ENCODE data around the gene LRMDA.
"Not testable (repeated sequence)": the region's sequence is repeated elsewhere in the genome, so short reads cannot be mapped to it uniquely, and the experiment has no call there.

LRMDA gene

DNA sequence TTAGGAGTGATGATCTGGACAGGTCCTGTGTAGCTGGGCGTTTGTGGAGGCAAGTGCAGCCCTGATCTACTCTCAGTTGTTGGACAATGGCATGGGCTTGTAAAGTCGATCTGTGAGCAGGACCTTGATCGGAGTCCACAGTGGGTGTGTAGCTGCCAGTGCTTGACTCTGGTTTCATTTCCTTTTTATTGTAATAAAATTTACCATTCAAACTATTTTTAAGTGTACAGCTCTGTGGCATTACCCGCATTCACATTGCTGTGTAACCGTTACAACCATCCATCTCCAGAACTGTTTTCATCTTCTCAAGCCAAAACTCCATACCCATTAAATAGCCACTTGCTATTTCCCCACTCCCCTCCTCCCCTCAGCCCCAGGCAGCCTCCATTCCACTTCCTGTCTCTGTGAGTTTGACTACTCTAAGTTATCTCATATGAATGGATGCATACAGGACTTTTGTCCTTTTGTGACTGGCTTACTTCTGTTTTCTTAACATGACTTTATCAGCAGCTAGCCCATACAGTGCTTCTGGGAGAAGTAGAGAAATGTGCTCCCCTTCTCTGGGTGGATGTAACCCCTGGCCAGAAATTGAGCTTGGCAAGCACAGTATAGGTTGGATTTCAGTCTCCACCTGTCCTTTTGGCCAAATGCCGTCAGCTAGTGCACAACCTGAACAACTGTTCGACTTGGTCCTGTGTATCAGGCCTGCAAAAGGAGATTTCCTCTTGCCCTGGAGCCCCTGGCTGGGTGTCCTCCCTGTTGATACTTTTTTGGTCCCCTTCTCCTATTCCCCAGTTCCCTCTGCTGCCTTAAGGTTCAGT is 180.0 kb downstream of the LRMDA start:
- DNase-seq (ENCODE audit: low read depth, low spot score): no peak

- DNase-seq (ENCODE audit: low read depth, low spot score): no peak
Measured at GRCh38 chr10:75611993-75612372, 180.6 kb downstream of the LRMDA start.

DNA sequence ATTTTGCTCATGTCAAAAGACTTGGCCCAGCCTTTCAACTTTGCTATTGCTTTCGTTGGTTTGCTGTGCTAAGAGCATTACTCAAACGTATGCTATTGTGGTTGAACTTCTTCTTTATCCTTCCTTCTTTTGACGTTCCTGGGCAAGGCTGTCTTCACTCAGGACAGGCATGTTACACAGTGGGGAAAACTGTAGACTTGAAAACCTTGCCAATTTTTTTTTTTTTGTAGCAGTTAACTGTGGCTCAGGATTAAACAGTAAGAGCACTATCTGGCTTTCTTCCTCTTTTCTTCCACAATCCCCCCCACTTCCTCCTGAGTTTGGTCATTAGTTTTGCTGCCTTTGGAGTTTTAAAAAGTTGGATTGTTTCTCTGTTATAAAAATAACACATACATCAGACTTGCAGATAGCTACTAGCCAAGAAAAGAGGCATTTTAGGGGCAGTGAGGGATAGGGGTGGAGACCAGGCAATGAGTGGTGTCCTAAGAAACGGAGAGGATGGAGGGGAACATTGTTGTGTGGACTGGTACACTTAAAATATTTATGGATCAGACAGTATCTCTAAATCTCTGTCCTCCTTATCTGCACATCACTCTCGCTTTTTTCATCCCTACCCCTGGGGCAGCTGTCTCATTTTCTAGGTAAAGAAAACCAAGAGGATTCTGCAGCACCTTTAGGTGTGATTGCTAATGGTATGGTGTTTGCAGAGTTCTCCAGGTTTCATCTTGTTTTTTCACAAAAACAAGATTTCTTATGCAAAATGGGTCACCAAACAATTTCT is 181.7 kb downstream of the LRMDA start:
- DNase-seq (ENCODE audit: low read depth, low spot score): no peak

GRCh38 chr10:75613685-75614504 is 182.5 kb downstream of the LRMDA start:
- DNase-seq (ENCODE audit: low read depth, low spot score): no peak

GRCh38 chr10:75616076-75616475 is 184.7 kb downstream of the LRMDA start:
- no peak for DNase-seq (ENCODE audit: low read depth, low spot score)

- no peak for DNase-seq (ENCODE audit: low read depth, low spot score)
Measured at GRCh38 chr10:75616874-75617478, 185.6 kb downstream of the LRMDA start.

DNA sequence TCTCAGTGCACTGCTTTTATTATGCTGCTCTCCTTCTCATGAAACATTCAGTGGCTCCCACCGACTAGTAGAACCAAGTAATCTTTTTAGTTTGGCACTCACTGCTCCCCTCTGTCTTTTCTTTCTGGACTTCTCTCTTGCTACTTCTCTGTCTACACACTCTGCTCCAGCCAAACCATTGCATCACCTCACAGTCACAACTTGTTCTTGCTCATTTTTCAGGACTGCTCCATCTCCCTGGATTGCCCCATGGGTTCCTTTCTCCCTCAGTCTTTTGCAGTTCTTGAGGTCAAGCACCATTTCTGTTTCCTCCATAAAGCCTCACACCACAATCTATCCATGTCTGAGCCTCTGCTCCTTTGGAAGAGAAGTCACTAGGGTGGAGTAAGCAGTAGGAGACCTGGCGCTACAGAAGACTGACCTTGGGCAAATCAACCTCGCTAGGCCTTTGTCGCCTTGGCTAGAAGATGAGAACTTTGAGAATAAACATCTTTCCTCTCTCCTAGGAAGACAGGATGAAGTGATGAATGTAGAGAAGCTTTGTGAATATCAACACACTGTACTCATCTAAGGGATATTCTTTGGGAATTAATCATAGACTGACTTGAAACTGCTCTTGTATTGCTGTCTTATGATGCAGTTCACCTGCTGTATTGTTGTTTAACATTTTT is 186.2 kb downstream of the LRMDA start:
- DNase-seq (ENCODE audit: low read depth, low spot score): no peak

- no peak for DNase-seq (ENCODE audit: low read depth, low spot score)
Measured at GRCh38 chr10:75619635-75620034, 188.2 kb downstream of the LRMDA start.

DNA sequence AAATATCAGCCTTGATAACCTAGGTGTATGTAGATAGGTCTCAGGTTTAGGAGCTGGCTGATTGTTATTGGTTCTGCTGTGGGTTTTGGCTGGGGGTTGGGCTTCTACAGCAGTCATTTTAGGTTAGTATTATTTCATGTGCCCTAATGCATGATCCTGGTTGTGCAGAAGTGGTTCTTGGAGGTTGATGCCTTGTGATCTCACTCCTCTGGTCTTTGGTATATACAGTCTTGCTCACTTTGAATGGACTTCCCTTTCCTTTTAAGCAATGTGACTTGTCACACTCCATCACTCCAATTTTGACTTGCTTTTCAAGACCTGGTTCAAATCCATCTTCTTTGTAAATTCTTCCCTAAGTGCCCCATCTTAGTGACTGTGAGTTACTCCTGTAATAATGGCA is 188.9 kb downstream of the LRMDA start:
- DNase-seq (ENCODE audit: low read depth, low spot score): no peak

DNA sequence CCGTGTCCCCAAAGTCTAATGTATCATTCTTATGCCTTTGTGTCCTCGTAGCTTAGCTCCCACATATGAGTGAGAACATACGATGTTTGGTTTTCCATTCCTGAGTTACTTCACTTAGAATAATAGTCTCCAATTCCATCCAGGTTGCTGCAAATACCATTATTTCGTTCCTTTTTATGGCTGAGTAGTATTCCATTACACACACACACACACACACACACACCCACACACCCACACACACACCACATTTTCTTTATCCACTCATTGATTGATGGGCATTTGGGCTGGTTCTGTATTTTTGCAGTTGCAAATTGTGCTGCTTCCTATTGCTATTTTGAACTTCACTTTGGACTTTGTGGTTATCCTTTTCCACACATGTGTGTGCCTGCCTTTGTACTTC is 189.6 kb downstream of the LRMDA start:
- not testable (repeated sequence) for DNase-seq (ENCODE audit: low read depth, low spot score)

DNA sequence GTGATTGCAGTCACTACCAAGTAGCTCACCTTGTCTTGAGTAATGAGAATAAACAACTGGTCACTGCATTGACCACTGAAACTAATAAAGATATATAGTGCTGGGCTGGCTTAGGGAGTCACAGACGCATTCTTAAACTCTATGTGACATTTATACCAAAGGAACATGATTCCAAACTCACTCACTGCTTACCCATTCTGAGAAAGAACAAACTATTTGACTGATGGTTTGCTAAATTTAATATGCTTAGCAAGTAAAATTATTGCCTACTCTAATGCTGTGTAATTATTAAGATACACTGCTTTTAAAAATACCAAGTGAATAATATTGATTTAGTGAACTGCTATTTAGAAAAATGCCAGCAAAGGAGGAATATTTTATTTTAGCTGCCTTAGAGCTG is 191.1 kb downstream of the LRMDA start:
- no peak for DNase-seq (ENCODE audit: low read depth, low spot score)

GRCh38 chr10:75623310-75624093 is 192.1 kb downstream of the LRMDA start:
- DNase-seq (ENCODE audit: low read depth, low spot score): no peak

GRCh38 chr10:75624638-75625037 is 193.2 kb downstream of the LRMDA start:
- DNase-seq (ENCODE audit: low read depth, low spot score): no peak

GRCh38 chr10:75630746-75631145 is 199.3 kb downstream of the LRMDA start:
- DNase-seq (ENCODE audit: low read depth, low spot score): no peak

- no peak for DNase-seq (ENCODE audit: low read depth, low spot score)
Measured at GRCh38 chr10:75632805-75633462, 201.5 kb downstream of the LRMDA start.

DNA sequence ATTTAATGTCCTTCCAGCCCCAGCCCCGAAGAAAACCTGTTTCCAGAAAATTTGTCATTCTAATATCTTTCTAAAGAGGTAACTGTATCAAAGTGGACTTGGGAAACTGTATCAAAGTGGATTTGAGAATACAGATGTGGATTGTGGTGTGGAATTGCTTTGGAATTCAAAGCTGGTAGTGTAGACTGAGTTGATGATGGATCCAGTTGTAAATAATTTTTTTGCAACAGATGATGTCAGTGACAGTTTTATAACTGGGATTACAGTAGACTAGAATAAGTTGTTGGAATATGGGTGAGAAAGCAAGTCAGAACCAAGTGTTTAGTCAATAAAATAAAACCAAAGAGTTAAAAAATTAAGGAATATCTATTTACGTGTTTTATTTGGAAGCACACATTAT is 202.1 kb downstream of the LRMDA start:
- no peak for DNase-seq (ENCODE audit: low read depth, low spot score)

GRCh38 chr10:75634947-75635346 is 203.5 kb downstream of the LRMDA start:
- DNase-seq (ENCODE audit: low read depth, low spot score): no peak

DNA sequence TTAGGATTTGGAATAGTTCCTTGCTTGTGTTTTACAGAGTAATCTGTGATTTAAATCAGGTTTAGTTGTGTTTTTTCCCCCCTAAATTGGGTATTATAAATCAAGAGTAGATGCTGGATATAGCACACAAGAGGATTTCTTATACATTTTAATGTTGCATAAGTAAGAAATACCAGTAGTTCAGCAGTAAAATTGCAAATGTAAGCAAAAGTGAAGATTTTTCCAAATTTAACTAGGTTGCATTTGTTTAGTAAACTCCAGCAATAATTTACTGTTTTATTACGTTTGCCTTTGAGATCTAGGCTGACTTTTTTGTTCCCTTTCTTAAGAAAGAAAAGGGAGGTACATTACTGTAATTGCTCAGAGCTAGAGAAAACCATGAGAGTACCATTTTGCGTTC is 207.3 kb downstream of the LRMDA start:
- DNase-seq (ENCODE audit: low read depth, low spot score): no peak

DNA sequence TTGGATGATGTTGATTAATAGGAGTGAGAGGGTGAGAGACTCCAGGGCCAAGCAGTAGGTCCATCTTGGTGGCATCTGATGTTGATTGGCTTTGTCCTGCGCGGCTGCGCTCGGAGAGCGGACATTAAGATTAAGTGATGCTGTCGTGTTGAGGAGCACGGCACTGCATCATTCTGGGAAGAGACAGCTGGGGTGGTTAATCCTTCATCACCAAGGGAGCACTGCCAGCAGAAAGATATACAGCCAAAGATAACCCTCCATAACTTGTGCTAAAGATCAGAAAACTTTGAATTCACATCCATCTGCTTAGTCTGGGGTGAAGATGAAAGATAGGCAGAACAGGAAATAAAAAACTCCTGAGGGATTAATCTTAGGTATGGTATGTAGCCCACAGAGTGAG is 208.3 kb downstream of the LRMDA start:
- no peak for DNase-seq (ENCODE audit: low read depth, low spot score)

- no peak for DNase-seq (ENCODE audit: low read depth, low spot score)
Measured at GRCh38 chr10:75640381-75640780, 209.0 kb downstream of the LRMDA start.
